ENCODE measurements around the gene ERP27. TPM values are rescaled to one million over a fixed set of nuclear protein-coding genes. Genes with fewer than 3 reads are reported as not detected.

ERP27 gene
- total RNA-seq, 2 experiments from 2014 or later: 7.9 to 8.7 TPM

DNA sequence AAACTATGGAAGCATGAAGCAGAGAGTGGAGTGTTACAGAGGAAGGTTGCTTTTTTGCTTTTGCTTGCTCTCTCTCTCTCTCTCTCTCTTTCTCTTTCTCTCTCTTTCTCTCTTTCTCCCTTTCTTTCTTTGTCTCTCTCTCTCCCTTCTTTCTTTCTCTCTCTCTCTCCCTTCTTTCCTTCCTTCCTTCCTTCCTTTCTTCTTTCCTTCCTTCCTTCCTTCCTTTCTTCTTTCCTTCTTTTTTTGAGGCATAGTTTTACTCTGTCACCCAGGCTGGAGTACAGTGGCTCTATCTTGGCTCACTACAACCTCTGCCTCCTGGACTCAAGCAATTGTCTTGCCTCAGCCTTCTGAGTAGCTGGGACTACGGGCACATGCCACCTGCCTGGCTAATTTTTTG is 15.4 kb upstream of the ERP27 start:
- ChIA-PET POLR2A (interaction anchor here (0.8 to 2.9 kb wide), 3 partner anchors 9 to 183 kb away, joined by 3 to 18 read pairs (median 6); a partner anchor contains a TSS), CTCF (interaction anchor here (0.7 to 2.9 kb wide), 6 partner anchors 10 to 106 kb away, joined by 3 to 12 read pairs (median 4); partner anchors contain the start of gene ERP27)
- Mint-ChIP-seq H3K4me3 (peak overlapping the region; percentile 75), H3K27ac (peak overlapping the region; percentile 89), H3K4me1 (ENCODE audit: low read depth) (peaks cover 83% of the 10 kb centered on the region), H3K36me3 (ENCODE audit: low read depth) (peaks cover 88% of the 10 kb centered on the region), H3K27me3 (ENCODE audit: low read depth) (no peaks in the 10 kb centered on the region), H3K9me3 (ENCODE audit: insufficient read depth) (no peaks in the 10 kb centered on the region)
- DNase-seq: no peak
- ATAC-seq: no peak

DNA sequence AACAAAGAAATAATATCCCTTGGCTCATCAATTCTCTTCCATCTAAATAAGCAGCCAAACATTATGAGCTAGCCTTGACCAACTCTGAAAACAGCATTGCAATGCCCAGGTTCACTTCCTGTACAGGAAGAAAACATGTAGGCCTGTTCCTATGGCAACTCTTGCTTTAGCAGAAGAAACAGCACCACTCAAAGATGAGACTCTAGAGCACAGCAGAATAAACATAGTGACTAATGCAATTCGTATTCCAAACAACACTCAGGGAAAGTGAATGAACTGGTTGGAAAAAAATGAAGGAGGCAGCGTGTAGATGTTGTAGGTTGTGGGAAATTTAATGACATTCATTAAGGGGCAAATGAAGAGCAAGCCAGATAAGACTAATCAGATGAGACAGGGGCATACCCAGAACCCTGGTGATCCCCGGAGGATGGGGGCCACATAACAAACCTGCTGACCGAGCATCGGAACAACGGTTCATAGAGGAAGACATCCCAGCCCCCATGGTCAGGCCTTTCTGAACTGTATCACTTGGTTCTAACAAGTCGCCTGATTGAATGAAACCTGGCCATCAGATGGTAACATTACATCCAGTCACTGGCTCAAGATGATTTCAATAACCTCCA is 14.1 kb upstream of the ERP27 start:
- ChIA-PET POLR2A (interaction anchor here (0.6 to 2.9 kb wide), 5 partner anchors 10 to 182 kb away, joined by 3 to 18 read pairs (median 6); partner anchors contain the start of gene ARHGDIB), CTCF (interaction anchor here (0.9 to 2.9 kb wide), 4 partner anchors 9 to 106 kb away, joined by 3 to 12 read pairs (median 4); partner anchors contain the start of genes ARHGDIB and ERP27)
- no peaks in the 10 kb centered on the region for H3K27me3 Mint-ChIP-seq (ENCODE audit: low read depth)
- peak overlapping the region; percentile 93 for H3K27ac Mint-ChIP-seq
- no peaks in the 10 kb centered on the region for H3K9me3 Mint-ChIP-seq (ENCODE audit: insufficient read depth)
- peaks cover 89% of the 10 kb centered on the region for H3K4me1 Mint-ChIP-seq (ENCODE audit: low read depth)
- peak; percentile 74 for ATAC-seq
- DNase-seq: peak; percentile 73
- peak overlapping the region; percentile 75 for H3K4me3 Mint-ChIP-seq
- peaks cover 88% of the 10 kb centered on the region for H3K36me3 Mint-ChIP-seq (ENCODE audit: low read depth)

DNA sequence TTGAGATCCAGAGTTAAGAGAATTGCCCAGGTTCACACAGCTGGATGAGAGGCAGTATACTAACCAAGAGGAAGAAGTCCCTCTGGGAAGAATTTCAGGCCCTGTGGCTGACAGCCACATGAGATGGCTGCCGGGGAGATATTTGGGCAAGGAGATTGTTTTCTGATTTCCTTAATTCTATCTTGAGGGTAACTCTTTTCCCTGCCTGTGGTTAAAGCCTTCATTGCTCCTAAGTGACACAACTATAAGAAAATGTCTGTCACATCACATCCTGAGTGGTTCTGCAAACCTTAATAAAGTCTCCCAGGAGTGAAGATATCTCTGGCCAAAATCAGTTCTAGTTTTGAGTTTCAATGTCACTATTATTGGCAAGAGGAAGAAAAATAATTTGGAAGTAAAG is 13.5 kb upstream of the ERP27 start:
- no peak for ATAC-seq
- H3K36me3 Mint-ChIP-seq (ENCODE audit: low read depth): peaks cover 88% of the 10 kb centered on the region
- POLR2A ChIA-PET: interaction anchor here (0.6 to 2.4 kb wide), 4 partner anchors 10 to 181 kb away, joined by 3 to 8 read pairs (median 4); partner anchors contain the start of gene ARHGDIB
- H3K4me3 Mint-ChIP-seq: peak overlapping the region; percentile 75
- peak overlapping the region; percentile 93 for H3K27ac Mint-ChIP-seq
- no peaks in the 10 kb centered on the region for H3K27me3 Mint-ChIP-seq (ENCODE audit: low read depth)
- H3K9me3 Mint-ChIP-seq (ENCODE audit: insufficient read depth): no peaks in the 10 kb centered on the region
- CTCF ChIA-PET: interaction anchor here (0.9 to 2.9 kb wide), 4 partner anchors 10 to 105 kb away, joined by 3 to 12 read pairs (median 4); partner anchors contain the start of genes ARHGDIB and ERP27
- H3K4me1 Mint-ChIP-seq (ENCODE audit: low read depth): peaks cover 93% of the 10 kb centered on the region
- DNase-seq: no peak

DNA sequence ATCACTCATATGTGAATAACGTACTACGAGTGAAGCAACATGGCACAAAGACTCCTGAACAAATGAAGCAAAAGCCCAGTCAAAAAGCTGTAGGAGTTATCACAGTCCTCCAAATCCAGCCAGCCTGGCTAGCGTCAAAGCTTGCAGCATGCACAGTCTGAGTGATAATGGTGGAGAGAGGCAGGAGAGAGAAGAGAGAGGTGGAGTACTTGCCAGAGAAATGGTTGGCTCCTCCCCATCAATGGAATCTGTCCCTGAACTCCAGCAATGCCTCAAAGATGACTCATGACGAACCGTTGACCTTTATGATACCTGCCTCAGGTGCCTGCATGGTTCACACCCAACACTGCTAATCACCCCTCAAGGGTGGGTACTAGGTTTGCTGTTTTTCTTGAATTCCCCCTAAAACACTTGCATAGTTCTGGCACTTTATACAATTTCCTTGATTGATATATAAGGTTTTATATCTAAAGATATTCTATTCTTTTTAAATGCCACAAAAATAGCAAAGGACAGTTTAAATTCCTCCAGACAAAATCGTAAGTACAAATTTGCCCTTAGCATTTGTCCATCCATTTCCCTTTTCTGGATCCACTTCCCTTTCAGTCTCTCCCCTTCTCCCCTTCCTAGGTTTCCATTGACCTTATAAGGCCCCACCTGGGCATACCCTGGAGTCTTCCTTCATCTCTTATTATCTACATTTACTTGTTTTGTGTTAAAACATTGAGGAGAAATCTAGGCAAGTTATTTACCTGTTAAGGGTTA is 12.8 kb upstream of the ERP27 start:
- ATAC-seq (peak; percentile 2), DNase-seq (no peak)
- H3K36me3 Mint-ChIP-seq (ENCODE audit: low read depth): peaks cover 88% of the 10 kb centered on the region
- H3K9me3 Mint-ChIP-seq (ENCODE audit: insufficient read depth): no peaks in the 10 kb centered on the region
- peaks cover 94% of the 10 kb centered on the region for H3K4me1 Mint-ChIP-seq (ENCODE audit: low read depth)
- H3K27ac Mint-ChIP-seq: peak overlapping the region; percentile 93
- peak overlapping the region; percentile 75 for H3K4me3 Mint-ChIP-seq
- POLR2A ChIA-PET: interaction anchor here (1.0 to 2.4 kb wide), 4 partner anchors 9 to 180 kb away, joined by 3 to 9 read pairs (median 8); partner anchors contain the start of gene ARHGDIB
- H3K27me3 Mint-ChIP-seq (ENCODE audit: low read depth): no peaks in the 10 kb centered on the region
- CTCF ChIA-PET: interaction anchor here (1.4 kb wide), 1 partner anchor 10 kb away, joined by 3 read pairs; no protein-coding TSS in a partner anchor

DNA sequence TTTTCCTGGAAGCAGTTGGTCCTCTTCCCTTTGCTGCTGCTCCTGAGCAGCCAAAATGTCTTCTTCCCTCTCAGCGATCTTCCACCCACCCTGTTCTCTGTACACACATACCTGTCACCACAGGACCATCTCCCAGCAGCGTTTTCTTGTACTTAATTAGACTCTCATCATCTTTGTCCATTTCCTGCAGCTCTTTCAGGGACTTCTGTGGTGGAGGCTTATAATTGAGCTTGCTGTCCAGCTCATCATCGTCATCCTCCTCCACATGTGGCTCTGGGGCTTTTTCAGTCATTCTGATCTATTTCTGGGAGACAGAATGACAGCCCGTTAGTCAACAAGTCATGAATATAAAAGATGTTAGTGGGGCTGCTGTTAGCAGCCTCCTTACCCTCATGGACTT is 12.1 kb upstream of the ERP27 start:
- Mint-ChIP-seq H3K9me3 (ENCODE audit: insufficient read depth) (no peaks in the 10 kb centered on the region), H3K36me3 (ENCODE audit: low read depth) (peaks cover 89% of the 10 kb centered on the region), H3K27me3 (ENCODE audit: low read depth) (no peaks in the 10 kb centered on the region), H3K4me3 (peak overlapping the region; percentile 76), H3K27ac (peak overlapping the region; percentile 93), H3K4me1 (ENCODE audit: low read depth) (peaks cover 94% of the 10 kb centered on the region)
- ATAC-seq (no peak), DNase-seq (no peak)
- ChIA-PET CTCF (interaction anchor here (1.4 kb wide), 1 partner anchor 9 kb away, joined by 3 read pairs; no protein-coding TSS in a partner anchor), POLR2A (interaction anchor here (1.0 to 2.4 kb wide), 4 partner anchors 9 to 180 kb away, joined by 3 to 9 read pairs (median 8); partner anchors contain the start of gene ARHGDIB)

DNA sequence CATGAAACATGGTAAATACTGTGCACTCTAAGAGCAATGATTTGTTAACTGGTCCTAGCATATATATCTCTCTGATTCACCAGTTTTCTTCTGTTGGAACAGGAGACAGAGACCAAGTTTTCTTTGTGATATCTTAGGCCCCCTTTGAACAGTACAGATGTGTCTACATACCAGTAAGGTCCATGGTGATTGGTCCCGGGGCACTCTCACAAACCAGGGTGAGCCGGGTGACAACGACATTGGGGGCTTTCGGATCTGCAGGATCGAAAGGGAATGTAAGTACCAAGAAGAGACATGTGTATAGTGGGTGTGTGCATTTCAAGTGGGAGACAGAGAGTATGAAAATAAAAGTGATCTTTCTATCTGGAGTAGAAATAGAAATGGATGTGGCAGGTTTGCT is 11.3 kb upstream of the ERP27 start:
- Mint-ChIP-seq H3K27me3 (ENCODE audit: low read depth) (no peaks in the 10 kb centered on the region), H3K4me1 (ENCODE audit: low read depth) (peaks cover 93% of the 10 kb centered on the region), H3K4me3 (peak overlapping the region; percentile 76), H3K9me3 (ENCODE audit: insufficient read depth) (no peaks in the 10 kb centered on the region), H3K36me3 (ENCODE audit: low read depth) (peaks cover 94% of the 10 kb centered on the region), H3K27ac (peak overlapping the region; percentile 93)
- ChIA-PET POLR2A (interaction anchor here (1.8 to 2.9 kb wide), 4 partner anchors 9 to 179 kb away, joined by 6 to 31 read pairs (median 12); partner anchors contain the start of gene ARHGDIB), CTCF (interaction anchor here (1.8 to 2.2 kb wide), 2 partner anchors 9 to 104 kb away, joined by 5 to 7 read pairs; no protein-coding TSS in a partner anchor)
- no peak for DNase-seq
- no peak for ATAC-seq

DNA sequence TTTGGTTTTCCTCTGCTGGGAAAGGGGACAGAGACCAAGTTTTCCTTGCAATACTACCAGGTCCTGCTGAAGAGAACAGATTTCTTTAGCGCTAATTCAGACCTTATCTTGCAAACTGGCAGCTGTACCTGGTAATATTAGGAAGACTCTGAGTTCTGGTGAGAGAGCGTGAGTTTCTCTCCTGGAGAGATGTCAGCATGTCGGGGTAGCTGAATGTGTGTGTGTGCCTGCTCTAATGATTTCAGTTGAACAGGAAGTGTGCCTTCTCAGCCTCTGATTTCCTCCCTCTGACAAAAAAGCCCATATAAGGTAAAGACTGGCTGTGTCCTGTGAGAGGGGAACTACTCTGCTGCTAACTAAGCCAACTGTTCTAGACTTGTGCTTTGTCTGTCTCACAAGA is 10.3 kb upstream of the ERP27 start:
- peak; percentile 79 for ATAC-seq
- H3K27me3 Mint-ChIP-seq (ENCODE audit: low read depth): no peaks in the 10 kb centered on the region
- ChIA-PET CTCF (interaction anchor here (0.8 to 2.2 kb wide), 11 partner anchors 10 to 273 kb away, joined by 3 to 17 read pairs (median 5); partner anchors contain the start of genes ARHGDIB, ERP27 and RERG), POLR2A (interaction anchor here (0.6 to 2.9 kb wide), 9 partner anchors 10 to 711 kb away, joined by 3 to 31 read pairs (median 6); partner anchors contain the start of genes ARHGDIB, ERP27 and PDE6H)
- peaks cover 89% of the 10 kb centered on the region for H3K36me3 Mint-ChIP-seq (ENCODE audit: low read depth)
- H3K4me1 Mint-ChIP-seq (ENCODE audit: low read depth): peaks cover 83% of the 10 kb centered on the region
- H3K27ac Mint-ChIP-seq: peak overlapping the region; percentile 93
- peak; percentile 81 for DNase-seq
- H3K4me3 Mint-ChIP-seq: peak overlapping the region; percentile 76
- no peaks in the 10 kb centered on the region for H3K9me3 Mint-ChIP-seq (ENCODE audit: insufficient read depth)

DNA sequence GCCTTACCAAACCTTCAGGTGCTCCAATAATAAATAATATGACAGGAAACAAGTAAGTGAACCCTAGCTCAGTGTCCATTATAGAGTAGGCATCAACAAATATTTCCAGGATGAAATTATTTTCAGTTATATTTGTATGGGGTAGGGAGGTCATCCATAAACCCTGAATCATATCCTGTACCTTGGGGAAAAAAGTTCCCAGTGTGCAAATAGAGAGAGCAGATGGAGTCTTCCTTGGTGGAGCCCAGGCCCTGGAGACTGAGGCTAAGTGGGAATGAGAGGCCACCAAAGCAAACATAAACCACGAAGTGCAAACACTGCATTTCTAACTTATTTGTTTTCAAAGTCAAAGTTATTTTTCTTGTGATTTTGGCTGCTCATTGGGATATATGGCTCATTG is 8.5 kb upstream of the ERP27 start:
- H3K4me1 Mint-ChIP-seq (ENCODE audit: low read depth): peaks cover 73% of the 10 kb centered on the region
- H3K9me3 Mint-ChIP-seq (ENCODE audit: insufficient read depth): no peaks in the 10 kb centered on the region
- no peaks in the 10 kb centered on the region for H3K27me3 Mint-ChIP-seq (ENCODE audit: low read depth)
- peaks cover 89% of the 10 kb centered on the region for H3K36me3 Mint-ChIP-seq (ENCODE audit: low read depth)
- H3K4me3 Mint-ChIP-seq: no peak overlapping the region
- CTCF ChIA-PET: interaction anchor here (1.0 kb wide), 1 partner anchor 10 kb away, joined by 7 read pairs; no protein-coding TSS in a partner anchor
- ATAC-seq: no peak
- DNase-seq: no peak
- POLR2A ChIA-PET: interaction anchor here (0.6 to 2.9 kb wide), 6 partner anchors 9 to 176 kb away, joined by 3 to 16 read pairs (median 6); partner anchors contain the start of genes ARHGDIB and ERP27
- peak overlapping the region; percentile 68 for H3K27ac Mint-ChIP-seq

DNA sequence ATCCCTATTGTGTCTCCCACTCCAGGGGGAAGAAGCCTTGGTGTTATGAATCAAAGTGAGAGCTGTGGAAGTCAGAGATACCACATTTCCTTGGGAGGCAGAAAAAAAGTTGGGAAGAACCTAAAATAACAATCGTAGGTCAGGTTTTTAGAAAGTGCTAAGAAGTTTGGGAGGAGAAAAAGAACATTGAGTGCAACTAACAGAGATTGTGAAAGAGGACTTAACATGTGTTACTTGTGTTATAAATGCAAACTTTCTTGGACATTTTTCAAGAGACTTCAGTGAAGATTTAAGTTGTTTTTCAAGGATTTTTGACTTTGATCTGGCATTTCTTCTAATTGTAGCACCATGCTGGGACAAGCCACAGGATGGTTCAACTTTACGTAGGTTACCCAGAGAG is 7.8 kb upstream of the ERP27 start:
- DNase-seq: no peak
- CTCF ChIA-PET: interaction anchor here (1.0 kb wide), 1 partner anchor 10 kb away, joined by 7 read pairs; no protein-coding TSS in a partner anchor
- H3K4me1 Mint-ChIP-seq (ENCODE audit: low read depth): peaks cover 68% of the 10 kb centered on the region
- POLR2A ChIA-PET: interaction anchor here (0.7 to 2.7 kb wide), 4 partner anchors 11 to 218 kb away, joined by 3 to 14 read pairs (median 7); no protein-coding TSS in a partner anchor
- no peak for ATAC-seq
- H3K4me3 Mint-ChIP-seq: no peak overlapping the region
- no peaks in the 10 kb centered on the region for H3K27me3 Mint-ChIP-seq (ENCODE audit: low read depth)
- H3K36me3 Mint-ChIP-seq (ENCODE audit: low read depth): peaks cover 89% of the 10 kb centered on the region
- no peaks in the 10 kb centered on the region for H3K9me3 Mint-ChIP-seq (ENCODE audit: insufficient read depth)
- peak overlapping the region; percentile 68 for H3K27ac Mint-ChIP-seq

DNA sequence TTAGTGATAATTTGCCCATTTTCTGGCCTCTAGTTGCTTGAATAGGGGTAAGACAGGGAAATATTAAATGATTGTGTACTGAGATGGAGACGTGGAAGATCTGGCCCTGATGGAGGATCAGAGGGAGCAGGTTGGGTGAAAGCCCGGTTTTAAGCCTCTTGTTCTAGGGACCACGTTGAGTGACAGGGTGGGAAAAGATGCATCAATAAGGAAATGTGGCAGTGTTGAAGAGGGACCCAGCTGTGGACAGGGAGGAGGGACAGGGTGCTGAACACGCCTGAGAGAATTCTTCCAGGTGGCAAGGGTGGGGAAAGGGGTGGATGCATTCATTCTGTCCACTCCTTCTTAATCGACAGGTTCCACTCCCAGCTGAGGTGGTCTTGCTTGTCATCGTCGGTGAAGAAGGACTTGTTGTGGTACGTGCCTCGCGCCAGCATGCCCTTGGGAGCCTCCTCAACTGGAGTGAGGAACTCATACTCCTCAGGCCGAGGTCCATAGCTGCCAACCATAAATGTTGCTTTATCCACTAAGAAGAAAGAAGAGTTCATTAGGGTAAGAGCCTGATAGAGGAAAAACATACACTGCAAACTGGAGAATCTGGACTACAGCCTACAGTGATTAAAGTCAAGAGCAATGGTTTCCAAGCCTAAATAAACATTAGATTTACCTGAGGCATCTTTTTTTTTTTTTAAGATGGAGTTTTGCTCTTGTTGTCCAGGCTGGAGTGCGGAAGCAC is 4.0 kb upstream of the ERP27 start:
- POLR2A ChIA-PET: no interaction called here
- CTCF ChIA-PET: interaction anchor here (1.0 kb wide), 1 partner anchor 8 kb away, joined by 3 read pairs; no protein-coding TSS in a partner anchor
- H3K4me3 Mint-ChIP-seq: no peak overlapping the region
- no peaks in the 10 kb centered on the region for H3K27me3 Mint-ChIP-seq (ENCODE audit: low read depth)
- ATAC-seq: no peak
- H3K36me3 Mint-ChIP-seq (ENCODE audit: low read depth): peaks cover 81% of the 10 kb centered on the region
- H3K4me1 Mint-ChIP-seq (ENCODE audit: low read depth): peaks cover 46% of the 10 kb centered on the region
- H3K27ac Mint-ChIP-seq: no peak overlapping the region
- no peaks in the 10 kb centered on the region for H3K9me3 Mint-ChIP-seq (ENCODE audit: insufficient read depth)
- DNase-seq: no peak
